ENCODE data around the gene UGCG.
A peak's percentile ranks its signal among the peaks of the same experiment; 100 is the strongest.
"Not testable (repeated sequence)": the region's sequence is repeated elsewhere in the genome, so short reads cannot be mapped to it uniquely, and the experiment has no call there.

Gene UGCG

GRCh38 chr9:111922324-111923013, 25.9 kb downstream of the UGCG start:
- DNase-seq, result no peak

GRCh38 chr9:111924281-111924680, 27.7 kb downstream of the UGCG start:
- no peak for DNase-seq

- DNase-seq, result no peak
Observed at GRCh38 chr9:111925017-111925770, 28.6 kb downstream of the UGCG start.

GRCh38 chr9:111925784-111926183, 29.2 kb downstream of the UGCG start:
- no peak for DNase-seq

- DNase-seq, result no peak
Observed at GRCh38 chr9:111926421-111926875, 29.8 kb downstream of the UGCG start.

- DNase-seq, result no peak
Observed at GRCh38 chr9:111928359-111928720, 31.7 kb downstream of the UGCG start.

GRCh38 chr9:111934747-111935146, 38.1 kb downstream of the UGCG start:
- no peak for DNase-seq

- no peak for DNase-seq
Observed at GRCh38 chr9:111936391-111936790, 39.8 kb downstream of the UGCG start.

- DNase-seq, result no peak
Observed at GRCh38 chr9:111937301-111937700, 40.7 kb downstream of the UGCG start.

GRCh38 chr9:111937781-111938426, 41.3 kb downstream of the UGCG start:
- no peak for DNase-seq

GRCh38 chr9:111938427-111938800, 41.8 kb downstream of the UGCG start:
- DNase-seq, result no peak

GRCh38 chr9:111939322-111939721, 42.7 kb downstream of the UGCG start:
- no peak for DNase-seq

GRCh38 chr9:111940697-111941096, 44.1 kb downstream of the UGCG start:
- DNase-seq, result no peak

- no peak for DNase-seq
Observed at GRCh38 chr9:111943200-111943599, 46.6 kb downstream of the UGCG start.

GRCh38 chr9:111943746-111944145, 47.1 kb downstream of the UGCG start:
- no peak for DNase-seq

GRCh38 chr9:111944241-111944866, 47.7 kb downstream of the UGCG start:
- DNase-seq, result no peak

GRCh38 chr9:111945216-111945615, 48.6 kb downstream of the UGCG start:
- DNase-seq, result no peak

- not testable (repeated sequence) for DNase-seq
Observed at GRCh38 chr9:111948109-111948508, 51.5 kb downstream of the UGCG start.

GRCh38 chr9:111948951-111949350, 52.3 kb downstream of the UGCG start:
- DNase-seq, result no peak

GRCh38 chr9:111949919-111950318, 53.3 kb downstream of the UGCG start:
- no peak for DNase-seq

GRCh38 chr9:111952559-111952958, 55.9 kb downstream of the UGCG start:
- no peak for DNase-seq

- DNase-seq, result no peak
Observed at GRCh38 chr9:111953444-111953843, 56.8 kb downstream of the UGCG start.

GRCh38 chr9:111955048-111955447, 58.4 kb downstream of the UGCG start:
- DNase-seq, result peak; percentile 60
